Skin epidermis (tissue), 12 donors: ENCODE results near the gene LSM3.

Source experiments
- H3K27ac ChIP-seq, 21 experiments: fragments of 200-600 bp; sonication (generic) in 11 of 21; one replicate each; pipeline ENCODE4 v1.5.0; 2020; ENCODE audit warnings: mild to moderate bottlenecking in 3 of 21, inconsistent platforms in 2 of 21, moderate library complexity in 2 of 21
- H3K4me3 ChIP-seq, 7 experiments: fragments of 200-600 bp; sonication (generic) in 2 of 7; one replicate each; pipeline ENCODE4 v1.5.0; 2020; ENCODE audit warnings: inconsistent platforms in 2 of 7, mild to moderate bottlenecking in 2 of 7, moderate library complexity in 1 of 7

Gene LSM3

DNA sequence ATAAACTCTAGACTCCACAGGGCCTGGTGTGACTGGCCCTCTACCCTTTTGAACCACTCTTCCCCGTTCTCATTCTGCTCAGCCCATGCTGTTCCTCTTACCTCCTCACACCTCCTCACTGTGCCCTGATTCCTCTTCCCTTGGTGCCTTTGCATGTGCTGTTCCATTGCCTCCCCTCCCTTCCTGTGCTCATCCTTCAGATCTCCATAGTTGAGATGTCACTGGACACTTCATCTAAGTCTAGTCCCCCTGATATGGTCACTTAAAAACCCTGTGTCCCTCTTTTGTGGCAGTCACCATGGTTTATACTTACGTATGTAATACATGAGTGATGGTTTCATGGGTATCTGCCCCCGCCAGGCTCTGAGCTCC, 69.8 kb downstream of the LSM3 start:
- Histone ChIP-seq H3K4me3 (no peak overlapping the region), H3K27ac (peak overlapping the region in 3 of 21 experiments; percentile 5 to 53 (median 15))

DNA sequence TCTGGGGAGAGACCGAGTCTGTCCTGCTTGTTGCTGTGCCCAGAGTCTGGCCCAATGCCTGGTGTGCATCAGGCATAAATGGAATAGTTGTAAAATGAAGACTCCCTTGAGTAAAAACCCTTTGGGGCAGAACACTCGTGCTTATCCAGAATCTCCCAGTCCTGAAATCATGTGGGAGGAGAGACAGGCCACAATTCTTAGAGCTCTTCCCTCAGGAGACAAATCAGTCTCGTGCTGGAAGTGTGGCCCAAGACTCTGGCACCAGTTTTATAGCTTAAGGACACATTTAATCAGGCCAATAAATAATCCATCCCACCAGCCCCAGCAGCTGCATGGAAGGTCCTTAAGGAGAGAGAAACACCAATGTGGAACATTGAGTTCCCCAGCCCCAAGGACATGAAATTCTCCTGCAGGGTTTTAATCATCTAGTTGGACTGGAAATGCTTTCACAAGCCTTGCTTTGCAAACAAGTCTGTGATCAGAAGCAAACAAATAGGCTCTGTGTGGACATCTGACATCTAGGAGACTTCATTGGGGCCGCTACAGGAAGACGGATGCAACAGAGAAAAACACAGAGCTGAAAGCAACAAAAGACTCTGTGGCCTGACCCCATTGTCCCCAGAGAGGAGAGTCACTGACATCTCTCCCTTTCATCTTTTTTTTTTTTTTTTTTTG, 70.4 kb downstream of the LSM3 start:
- Histone ChIP-seq H3K4me3 (no peak overlapping the region), H3K27ac (peak overlapping the region in 3 of 21 experiments; percentile 21 to 53 (median 30))
